Gastroesophageal sphincter (tissue), 4 donors: ENCODE data around the gene ARID3B. TPM values are rescaled to one million over a fixed set of nuclear protein-coding genes. Genes with fewer than 3 reads are reported as not detected.

Experiments used
- ATAC-seq: fragments of 150-250 bp; one replicate; pipeline ENCODE4 v1.9.1; 2016; ENCODE audit warnings: mild to moderate bottlenecking, moderate library complexity
- H3K27ac ChIP-seq, 4 donors: fragments of 200-600 bp; sonication (generic) in 3 of 4; 1 replicate in 3 of 4; 2 replicates in 1 of 4; pipeline ENCODE4 v1.5.1; 2016 to 2019
- H3K27me3 ChIP-seq: fragments of 200-600 bp; sonication (generic); one replicate; pipeline ENCODE4 v1.5.1; 2019
- H3K36me3 ChIP-seq, 2 donors: fragments of 200-600 bp; sonication (generic); one replicate each; pipeline ENCODE4 v1.5.1; 2019; ENCODE audit warnings: control low read depth in 1 of 2
- H3K4me1 ChIP-seq, 3 donors: fragments of 200-600 bp; sonication (generic); 1 replicate in 2 of 3; 2 replicates in 1 of 3; pipeline ENCODE4 v1.5.1; 2016 to 2019; ENCODE audit warnings: control low read depth in 2 of 3
- H3K4me3 ChIP-seq, 2 donors: fragments of 200-600 bp; sonication (generic); one replicate each; pipeline ENCODE4 v1.5.1; 2019; ENCODE audit warnings: mild to moderate bottlenecking in 1 of 2, moderate library complexity in 1 of 2
- H3K9me3 ChIP-seq, 3 donors: fragments of 200-600 bp; sonication (generic); one replicate each; pipeline ENCODE4 v1.5.1; 2017 to 2019; ENCODE audit warnings: control low read depth in 2 of 3
- EP300 ChIP-seq: sonication (generic); formaldehyde crosslinking; IDR thresholded peaks from one replicate; pipeline ENCODE4 v1.6.1; 2017; ENCODE audit warnings: antibody characterized with exemption, mild to moderate bottlenecking
- POLR2A ChIP-seq, 2 donors: fragments of 450-650 bp; IDR thresholded peaks; one replicate each; pipeline ENCODE4 v1.6.1; 2017; ENCODE audit warnings: antibody characterized with exemption in 2 of 2, mild to moderate bottlenecking in 2 of 2, moderate library complexity in 1 of 2
- POLR2AphosphoS5 ChIP-seq: sonication (generic); formaldehyde crosslinking; IDR thresholded peaks from one replicate; pipeline ENCODE4 v1.6.1; 2017; ENCODE audit warnings: antibody characterized with exemption
- WGBS, 2 donors: methylation state at CpG; one replicate each; pipeline ENCODE4 v1.1.5; 2018; ENCODE audit warnings: low coverage in 1 of 2; 5-methylcytosine and 5-hydroxymethylcytosine counted together
- total RNA-seq, 4 donors: library from RNA; depleted of rRNA; stranded (reverse); fragments of >200 nt; gene quantifications; one replicate each; pipeline ENCODE4 v1.1.0, GENCODE V29; 2016
- TF ChIP-seq, protein P1 (sequence below), 4 experiments: fragments of 200-600 bp in 2 of 4; fragments of 450-650 bp in 2 of 4; sonication (generic) in 1 of 4; IDR thresholded peaks; one replicate each; pipeline ENCODE4 v1.5.1; 2017 to 2019; ENCODE audit warnings: antibody characterized with exemption in 4 of 4, mild to moderate bottlenecking in 2 of 4, moderate library complexity in 2 of 4

ARID3B gene
- total RNA-seq, 4 donors from 2014 or later = 2.9 to 8.4 (median 6.9) TPM

DNA sequence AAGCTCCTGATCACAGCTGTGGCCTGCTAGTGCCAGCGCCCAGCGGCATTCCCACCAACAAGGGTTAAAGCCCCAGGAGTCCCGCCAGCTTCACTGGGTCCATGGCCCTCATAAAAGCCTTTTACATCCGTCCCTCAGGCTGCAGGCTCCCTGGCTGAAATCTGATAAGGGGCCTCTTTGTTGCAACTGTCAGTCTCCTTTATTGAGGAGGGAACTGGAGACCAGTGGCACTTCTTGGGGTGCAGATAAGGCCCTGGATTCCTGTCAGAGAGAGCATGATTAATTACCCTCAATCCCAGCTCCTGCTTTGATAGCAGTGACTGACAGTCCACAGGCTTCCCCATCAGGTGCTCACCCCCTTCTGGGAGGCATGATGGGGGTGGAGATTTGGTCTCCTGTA lies 43.8 kb downstream of the ARID3B start:
- Histone ChIP-seq H3K4me3 (no peak overlapping the region), H3K9me3 (no peaks in the 10 kb centered on the region), H3K4me1 (peaks cover 0 to 12% (median 0%) of the 10 kb centered on the region in 3 donors), H3K36me3 (peaks cover 0 to 66% of the 10 kb centered on the region in 2 donors), H3K27ac (no peak overlapping the region), H3K27me3 (no peaks in the 10 kb centered on the region)
- ATAC-seq = no peak
- 82 to 83% methylated on average over 2 to 4 of the region's 4 CpGs for WGBS, 2 donors
- TF ChIP-seq, protein P1, sequence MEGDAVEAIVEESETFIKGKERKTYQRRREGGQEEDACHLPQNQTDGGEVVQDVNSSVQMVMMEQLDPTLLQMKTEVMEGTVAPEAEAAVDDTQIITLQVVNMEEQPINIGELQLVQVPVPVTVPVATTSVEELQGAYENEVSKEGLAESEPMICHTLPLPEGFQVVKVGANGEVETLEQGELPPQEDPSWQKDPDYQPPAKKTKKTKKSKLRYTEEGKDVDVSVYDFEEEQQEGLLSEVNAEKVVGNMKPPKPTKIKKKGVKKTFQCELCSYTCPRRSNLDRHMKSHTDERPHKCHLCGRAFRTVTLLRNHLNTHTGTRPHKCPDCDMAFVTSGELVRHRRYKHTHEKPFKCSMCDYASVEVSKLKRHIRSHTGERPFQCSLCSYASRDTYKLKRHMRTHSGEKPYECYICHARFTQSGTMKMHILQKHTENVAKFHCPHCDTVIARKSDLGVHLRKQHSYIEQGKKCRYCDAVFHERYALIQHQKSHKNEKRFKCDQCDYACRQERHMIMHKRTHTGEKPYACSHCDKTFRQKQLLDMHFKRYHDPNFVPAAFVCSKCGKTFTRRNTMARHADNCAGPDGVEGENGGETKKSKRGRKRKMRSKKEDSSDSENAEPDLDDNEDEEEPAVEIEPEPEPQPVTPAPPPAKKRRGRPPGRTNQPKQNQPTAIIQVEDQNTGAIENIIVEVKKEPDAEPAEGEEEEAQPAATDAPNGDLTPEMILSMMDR (IDR thresholded peaks at IDR 0.05) = no peak
- no peak for TF ChIP-seq POLR2A (IDR thresholded peaks at IDR 0.05)
- no peak for TF ChIP-seq POLR2AphosphoS5
- no peak for TF ChIP-seq EP300

GRCh38 chr15:74585191-74585590 lies 44.2 kb downstream of the ARID3B start:
- H3K27me3 ChIP-seq = no peaks in the 10 kb centered on the region
- no peak overlapping the region for H3K4me3 ChIP-seq
- 28 to 38% methylated on average over 3 of the region's 3 CpGs for WGBS, 2 donors
- TF ChIP-seq EP300 = no peak
- no peak overlapping the region for H3K27ac ChIP-seq
- peaks cover 0 to 12% (median 0%) of the 10 kb centered on the region in 3 donors for H3K4me1 ChIP-seq
- no peak for ATAC-seq
- peaks cover 0 to 66% of the 10 kb centered on the region in 2 donors for H3K36me3 ChIP-seq
- no peaks in the 10 kb centered on the region for H3K9me3 ChIP-seq

GRCh38 chr15:74585857-74586256 lies 44.8 kb downstream of the ARID3B start:
- H3K27me3 ChIP-seq = no peaks in the 10 kb centered on the region
- H3K4me3 ChIP-seq = no peak overlapping the region
- peaks cover 0 to 66% of the 10 kb centered on the region in 2 donors for H3K36me3 ChIP-seq
- no peaks in the 10 kb centered on the region for H3K9me3 ChIP-seq
- no peak overlapping the region for H3K27ac ChIP-seq
- H3K4me1 ChIP-seq = peaks cover 0 to 12% (median 0%) of the 10 kb centered on the region in 3 donors
- ATAC-seq = no peak
- WGBS, 2 donors = 88 to 95% methylated on average over 4 of the region's 9 CpGs
- TF ChIP-seq POLR2A (IDR thresholded peaks at IDR 0.05) = no peak
- TF ChIP-seq, protein P1 (IDR thresholded peaks at IDR 0.05) = no peak
- no peak for TF ChIP-seq POLR2AphosphoS5
- TF ChIP-seq EP300 = no peak

DNA sequence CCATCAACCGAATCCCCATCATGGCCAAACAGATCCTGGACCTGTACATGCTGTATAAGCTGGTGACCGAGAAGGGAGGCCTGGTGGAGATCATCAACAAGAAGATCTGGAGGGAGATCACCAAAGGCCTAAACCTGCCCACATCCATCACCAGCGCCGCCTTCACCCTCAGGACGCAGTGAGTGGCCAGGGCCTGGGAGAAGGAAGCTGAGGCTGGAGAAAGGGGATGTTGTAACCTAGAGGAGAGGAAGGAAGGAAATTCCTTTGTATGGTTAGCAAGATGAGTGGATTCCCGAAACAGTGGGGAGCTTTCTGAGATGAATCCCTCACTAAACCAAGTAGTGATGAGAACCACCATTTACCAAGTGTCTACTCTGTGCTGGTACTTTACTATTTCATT lies 48.8 kb downstream of the ARID3B start:
- Histone ChIP-seq H3K27me3 (no peaks in the 10 kb centered on the region), H3K36me3 (peaks cover 0 to 82% of the 10 kb centered on the region in 2 donors), H3K4me3 (no peak overlapping the region), H3K27ac (no peak overlapping the region), H3K4me1 (peaks cover 0 to 12% (median 0%) of the 10 kb centered on the region in 3 donors), H3K9me3 (no peaks in the 10 kb centered on the region)
- ATAC-seq = no peak
- 90 to 96% methylated on average over 5 of the region's 6 CpGs for WGBS, 2 donors
- TF ChIP-seq POLR2AphosphoS5 = no peak

DNA sequence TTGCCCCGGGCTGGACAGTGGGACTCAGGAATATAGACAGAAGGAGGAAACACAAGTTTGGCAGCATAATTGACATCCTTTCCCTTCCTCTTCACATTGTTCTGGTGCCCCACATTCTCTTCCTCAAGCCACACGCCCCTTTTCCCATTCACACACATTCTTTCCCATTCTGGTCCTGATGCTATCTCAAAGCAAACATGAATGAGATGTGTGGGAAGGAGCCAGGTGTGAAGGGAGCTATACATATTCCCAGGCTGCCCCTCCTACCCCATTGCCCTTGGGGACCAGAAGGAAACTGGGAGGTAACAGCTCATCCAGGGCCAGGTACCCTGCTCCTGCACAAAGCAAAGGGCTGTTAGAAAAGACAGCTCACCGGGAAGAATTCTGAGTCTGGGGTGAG lies 51.2 kb downstream of the ARID3B start:
- Histone ChIP-seq H3K4me1 (peaks cover 0 to 12% (median 0%) of the 10 kb centered on the region in 3 donors), H3K27me3 (no peaks in the 10 kb centered on the region), H3K36me3 (peaks cover 0 to 76% of the 10 kb centered on the region in 2 donors), H3K27ac (no peak overlapping the region), H3K4me3 (no peak overlapping the region), H3K9me3 (no peaks in the 10 kb centered on the region)
- TF ChIP-seq POLR2A (IDR thresholded peaks at IDR 0.05) (no peak), POLR2AphosphoS5 (no peak), EP300 (no peak)
- TF ChIP-seq, protein P1 (IDR thresholded peaks at IDR 0.05) = no peak
- ATAC-seq = no peak
- 89 to 100% methylated on average over 2 to 3 of the region's 3 CpGs for WGBS, 2 donors

DNA sequence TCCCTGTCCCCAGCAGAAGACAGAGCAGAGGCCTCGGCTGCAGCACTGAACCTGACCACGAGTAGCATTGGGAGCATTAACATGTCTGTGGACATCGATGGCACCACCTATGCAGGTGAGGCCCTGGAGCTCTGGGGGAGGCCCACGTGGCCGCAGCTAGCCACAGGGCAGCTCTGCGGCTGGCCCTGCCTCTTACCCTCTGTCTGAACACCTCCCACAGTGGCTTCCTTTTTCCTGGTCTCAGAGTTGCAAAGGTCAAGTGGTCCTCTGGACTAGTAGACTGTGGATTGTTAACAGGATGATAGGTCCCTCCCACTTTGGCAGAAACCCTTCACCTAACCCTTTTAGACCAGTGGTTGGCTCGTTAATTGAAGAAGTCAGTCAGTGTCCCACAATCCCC lies 52.1 kb downstream of the ARID3B start:
- peaks cover 0 to 17% (median 3%) of the 10 kb centered on the region in 3 donors for H3K4me1 ChIP-seq
- peaks cover 0 to 72% of the 10 kb centered on the region in 2 donors for H3K36me3 ChIP-seq
- WGBS, 2 donors = 89 to 100% methylated on average over 1 of the region's 7 CpGs
- H3K9me3 ChIP-seq = no peaks in the 10 kb centered on the region
- no peaks in the 10 kb centered on the region for H3K27me3 ChIP-seq
- no peak overlapping the region for H3K4me3 ChIP-seq
- TF ChIP-seq POLR2A (IDR thresholded peaks at IDR 0.05) (no peak), POLR2AphosphoS5 (no peak), EP300 (no peak)
- TF ChIP-seq, protein P1 (IDR thresholded peaks at IDR 0.05) = no peak
- no peak overlapping the region for H3K27ac ChIP-seq
- no peak for ATAC-seq
